Astrocyte (in vitro differentiated cells and primary cell): ENCODE data around the gene ENG. TPM values are rescaled to one million over a fixed set of nuclear protein-coding genes. Genes with fewer than 3 reads are reported as not detected.

ENCODE experiments used
- DNase-seq: peaks from one replicate; pipeline ENCODE4 v3.0.0-alpha.2; 2010; ENCODE audit warnings: low read depth
- FAIRE-seq: peaks from 2 replicates; lab custom pipeline; 2011; peaks lifted over from hg19 to GRCh38; lab: Jason Lieb, UNC
- H2AFZ ChIP-seq: 2 replicates; pipeline ENCODE4 v1.6.0; 2012; ENCODE audit warnings: low read depth, low read length, inconsistent platforms
- H3K27ac ChIP-seq: 2 replicates; pipeline ENCODE4 v1.5.1; 2011; ENCODE audit warnings: low read depth, low read length, inconsistent platforms
- H3K27me3 ChIP-seq: 2 replicates; pipeline ENCODE4 v1.6.0; 2011; ENCODE audit warnings: low read length, inconsistent platforms; ENCODE audit not compliant: insufficient read depth
- H3K36me3 ChIP-seq: 2 replicates; pipeline ENCODE4 v1.5.1; 2011; ENCODE audit warnings: low read length, inconsistent platforms; ENCODE audit not compliant: insufficient read depth
- H3K4me1 ChIP-seq: 2 replicates; pipeline ENCODE4 v1.5.1; 2011; ENCODE audit warnings: low read length, inconsistent platforms; ENCODE audit not compliant: insufficient read depth
- H3K4me2 ChIP-seq: 2 replicates; pipeline ENCODE4 v1.6.0; 2012; ENCODE audit warnings: low read length, inconsistent platforms
- H3K4me3 ChIP-seq: 2 replicates; pipeline ENCODE4 v1.5.1; 2011; ENCODE audit warnings: low read depth, mild to moderate bottlenecking, low read length, inconsistent platforms; ENCODE audit not compliant: insufficient read depth
- H3K79me2 ChIP-seq: 2 replicates; pipeline ENCODE4 v1.6.0; 2012; ENCODE audit warnings: mild to moderate bottlenecking, low read length, inconsistent platforms; ENCODE audit not compliant: insufficient read depth
- H3K9ac ChIP-seq: 2 replicates; pipeline ENCODE4 v1.6.0; 2012; ENCODE audit warnings: mild to moderate bottlenecking, low read length, inconsistent platforms
- H3K9me3 ChIP-seq: 2 replicates; pipeline ENCODE4 v1.5.1; 2012; ENCODE audit warnings: low read depth, mild to moderate bottlenecking, low read length, inconsistent platforms; ENCODE audit not compliant: insufficient read depth
- H4K20me1 ChIP-seq: 2 replicates; pipeline ENCODE4 v1.6.0; 2012; ENCODE audit warnings: low read length, inconsistent platforms; ENCODE audit not compliant: insufficient read depth
- H3K27ac Mint-ChIP-seq: one replicate; pipeline ENCODE4 v1.8.0; 2021; ENCODE audit warnings: mild to moderate bottlenecking, mixed read lengths; ENCODE audit not compliant: unreplicated experiment
- H3K27me3 Mint-ChIP-seq: one replicate; pipeline ENCODE4 v1.8.0; 2021; ENCODE audit warnings: low read depth, mixed read lengths; ENCODE audit not compliant: unreplicated experiment
- H3K36me3 Mint-ChIP-seq: one replicate; pipeline ENCODE4 v1.8.0; 2021; ENCODE audit warnings: low read depth, mixed read lengths; ENCODE audit not compliant: unreplicated experiment
- H3K4me1 Mint-ChIP-seq: one replicate; pipeline ENCODE4 v1.8.0; 2021; ENCODE audit warnings: low read depth, mixed read lengths; ENCODE audit not compliant: unreplicated experiment
- H3K4me3 Mint-ChIP-seq: one replicate; pipeline ENCODE4 v1.8.0; 2021; ENCODE audit warnings: mild to moderate bottlenecking, moderate library complexity, mixed read lengths; ENCODE audit not compliant: unreplicated experiment
- H3K9me3 Mint-ChIP-seq: one replicate; pipeline ENCODE4 v1.8.0; 2021; ENCODE audit warnings: mild to moderate bottlenecking, mixed read lengths; ENCODE audit not compliant: unreplicated experiment
- EZH2 ChIP-seq: IDR thresholded peaks from 2 replicates; pipeline ENCODE4 v1.6.1; 2012; ENCODE audit warnings: mild to moderate bottlenecking, low read length, inconsistent platforms; ENCODE audit not compliant: insufficient read depth
- total RNA-seq: library from RNA; stranded (reverse); gene quantifications from 2 replicates; pipeline ENCODE4 v1.2.1, GENCODE V29; 2021
- TF ChIP-seq, protein P1 (sequence below): IDR thresholded peaks from 2 replicates; pipeline ENCODE4 v1.5.1; 2011; ENCODE audit warnings: low read depth, mild to moderate bottlenecking, inconsistent platforms, low read length, moderate library complexity; ENCODE audit not compliant: insufficient read depth

ENG gene
- total RNA-seq, 1 donor from 2014 or later = 1.2 TPM

DNA sequence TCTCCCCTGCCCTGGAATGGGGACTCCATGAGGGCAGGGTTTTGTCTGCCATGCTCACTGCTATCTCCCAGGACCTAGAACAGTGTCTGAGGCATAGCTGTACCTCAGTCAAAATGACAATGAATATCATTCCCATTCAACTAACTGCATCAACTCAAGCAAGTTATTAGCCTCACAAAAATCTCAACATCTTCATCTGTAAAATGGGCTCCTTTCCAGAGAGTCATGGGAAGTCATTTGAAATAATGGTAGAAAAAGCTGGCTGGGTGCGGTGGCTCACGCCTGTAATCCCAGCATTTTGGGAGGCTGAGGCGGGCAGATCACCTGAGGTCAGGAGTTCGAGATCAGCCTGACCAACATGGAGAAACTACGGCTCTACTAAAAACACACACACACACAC, 85.4 kb downstream of the ENG start:
- H3K4me3 ChIP-seq = no peak overlapping the region
- peak overlapping the region; percentile 74 for H3K27ac ChIP-seq
- Mint-ChIP-seq H3K27ac (peak overlapping the region; percentile 91), H3K36me3 (peaks cover 12% of the 10 kb centered on the region), H3K4me1 (peaks cover 22% of the 10 kb centered on the region), H3K9me3 (peaks cover 4% of the 10 kb centered on the region), H3K27me3 (peaks cover 5% of the 10 kb centered on the region), H3K4me3 (no peak overlapping the region)
- H3K27me3 ChIP-seq = no peaks in the 10 kb centered on the region
- H2AFZ ChIP-seq = no peak overlapping the region
- no peaks in the 10 kb centered on the region for H3K9me3 ChIP-seq
- FAIRE-seq (no peak), DNase-seq (no peak)
- H3K4me2 ChIP-seq = no peak overlapping the region
- no peak for TF ChIP-seq EZH2
- TF ChIP-seq, protein P1, sequence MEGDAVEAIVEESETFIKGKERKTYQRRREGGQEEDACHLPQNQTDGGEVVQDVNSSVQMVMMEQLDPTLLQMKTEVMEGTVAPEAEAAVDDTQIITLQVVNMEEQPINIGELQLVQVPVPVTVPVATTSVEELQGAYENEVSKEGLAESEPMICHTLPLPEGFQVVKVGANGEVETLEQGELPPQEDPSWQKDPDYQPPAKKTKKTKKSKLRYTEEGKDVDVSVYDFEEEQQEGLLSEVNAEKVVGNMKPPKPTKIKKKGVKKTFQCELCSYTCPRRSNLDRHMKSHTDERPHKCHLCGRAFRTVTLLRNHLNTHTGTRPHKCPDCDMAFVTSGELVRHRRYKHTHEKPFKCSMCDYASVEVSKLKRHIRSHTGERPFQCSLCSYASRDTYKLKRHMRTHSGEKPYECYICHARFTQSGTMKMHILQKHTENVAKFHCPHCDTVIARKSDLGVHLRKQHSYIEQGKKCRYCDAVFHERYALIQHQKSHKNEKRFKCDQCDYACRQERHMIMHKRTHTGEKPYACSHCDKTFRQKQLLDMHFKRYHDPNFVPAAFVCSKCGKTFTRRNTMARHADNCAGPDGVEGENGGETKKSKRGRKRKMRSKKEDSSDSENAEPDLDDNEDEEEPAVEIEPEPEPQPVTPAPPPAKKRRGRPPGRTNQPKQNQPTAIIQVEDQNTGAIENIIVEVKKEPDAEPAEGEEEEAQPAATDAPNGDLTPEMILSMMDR = no peak
- no peaks in the 10 kb centered on the region for H3K79me2 ChIP-seq
- H3K9ac ChIP-seq = peak overlapping the region; percentile 1
- H3K4me1 ChIP-seq = peaks cover 25% of the 10 kb centered on the region
- no peaks in the 10 kb centered on the region for H3K36me3 ChIP-seq
- H4K20me1 ChIP-seq = no peaks in the 10 kb centered on the region

GRCh38 chr9:127768698-127769097, 85.8 kb downstream of the ENG start:
- Mint-ChIP-seq H3K4me3 (no peak overlapping the region), H3K27ac (peak overlapping the region; percentile 91), H3K9me3 (peaks cover 4% of the 10 kb centered on the region), H3K36me3 (peaks cover 12% of the 10 kb centered on the region), H3K27me3 (peaks cover 3% of the 10 kb centered on the region), H3K4me1 (peaks cover 25% of the 10 kb centered on the region)
- Histone ChIP-seq H3K27me3 (no peaks in the 10 kb centered on the region), H2AFZ (no peak overlapping the region), H3K4me1 (peaks cover 25% of the 10 kb centered on the region), H3K9ac (peak overlapping the region; percentile 76), H3K4me3 (no peak overlapping the region), H3K79me2 (no peaks in the 10 kb centered on the region), H3K4me2 (no peak overlapping the region), H3K36me3 (no peaks in the 10 kb centered on the region), H3K27ac (peak overlapping the region; percentile 74), H4K20me1 (no peaks in the 10 kb centered on the region), H3K9me3 (no peaks in the 10 kb centered on the region)
- FAIRE-seq (no peak), DNase-seq (no peak)
- TF ChIP-seq, protein P1 = no peak
- no peak for TF ChIP-seq EZH2

GRCh38 chr9:127767909-127768331, 86.5 kb downstream of the ENG start:
- Mint-ChIP-seq H3K27me3 (peaks cover 4% of the 10 kb centered on the region), H3K9me3 (peaks cover 4% of the 10 kb centered on the region), H3K4me3 (peak overlapping the region; percentile 27), H3K36me3 (peaks cover 12% of the 10 kb centered on the region), H3K27ac (peak overlapping the region; percentile 78), H3K4me1 (peaks cover 28% of the 10 kb centered on the region)
- H4K20me1 ChIP-seq = no peaks in the 10 kb centered on the region
- DNase-seq (peak; percentile 29), FAIRE-seq (no peak)
- H2AFZ ChIP-seq = peak overlapping the region; percentile 12
- no peaks in the 10 kb centered on the region for H3K36me3 ChIP-seq
- no peaks in the 10 kb centered on the region for H3K9me3 ChIP-seq
- H3K4me2 ChIP-seq = peak overlapping the region; percentile 62
- peak overlapping the region; percentile 76 for H3K9ac ChIP-seq
- H3K27me3 ChIP-seq = no peaks in the 10 kb centered on the region
- H3K27ac ChIP-seq = peak overlapping the region; percentile 74
- H3K4me3 ChIP-seq = no peak overlapping the region
- H3K79me2 ChIP-seq = no peaks in the 10 kb centered on the region
- TF ChIP-seq, protein P1 = no peak
- TF ChIP-seq EZH2 = no peak
- peaks cover 25% of the 10 kb centered on the region for H3K4me1 ChIP-seq
